Measurements from ENCODE around the gene PTCD3. TPM values are rescaled to one million over a fixed set of nuclear protein-coding genes. Genes with fewer than 3 reads are reported as not detected.

Gene PTCD3
- total RNA-seq, 2 donors from 2014 or later: 96.2 to 108 TPM

DNA sequence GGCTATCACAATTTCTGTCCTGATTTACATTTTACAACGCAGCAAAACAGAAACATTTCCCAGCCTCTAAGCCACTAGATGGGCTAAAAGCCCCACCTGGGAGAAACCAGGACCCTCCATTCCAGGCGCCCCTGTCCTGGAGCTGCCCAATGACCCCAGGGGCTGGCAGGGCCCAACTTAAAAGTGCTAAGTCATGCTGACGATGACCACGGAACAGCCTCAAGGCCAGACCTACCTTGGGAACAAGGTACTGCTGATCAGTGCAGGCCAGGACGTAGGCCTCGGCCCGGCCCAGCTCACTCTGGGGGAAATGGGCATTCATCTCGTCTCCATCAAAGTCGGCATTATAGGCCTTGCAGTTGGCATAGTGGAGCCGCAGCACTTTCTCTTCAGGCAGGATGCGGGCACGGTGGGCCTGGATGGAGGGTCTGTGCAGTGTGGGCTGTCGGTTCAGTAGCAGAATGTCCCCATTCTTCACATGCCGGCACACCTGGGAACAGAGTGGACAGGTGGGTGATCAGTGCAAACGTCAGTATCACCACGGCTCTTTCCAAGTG, 36.2 kb upstream of the PTCD3 start:
- no peaks in the 10 kb centered on the region for H3K4me1 ChIP-seq
- H3K27ac ChIP-seq: no peak overlapping the region
- no peak overlapping the region for H3K9ac ChIP-seq (ENCODE audit: low read depth in 2 of 2, low read length in 2 of 2)
- H3K4me3 ChIP-seq: no peak overlapping the region
- H3K36me3 ChIP-seq: peaks cover 6% of the 10 kb centered on the region
- no peaks in the 10 kb centered on the region for H3K9me3 ChIP-seq
- TF ChIP-seq, protein P1, sequence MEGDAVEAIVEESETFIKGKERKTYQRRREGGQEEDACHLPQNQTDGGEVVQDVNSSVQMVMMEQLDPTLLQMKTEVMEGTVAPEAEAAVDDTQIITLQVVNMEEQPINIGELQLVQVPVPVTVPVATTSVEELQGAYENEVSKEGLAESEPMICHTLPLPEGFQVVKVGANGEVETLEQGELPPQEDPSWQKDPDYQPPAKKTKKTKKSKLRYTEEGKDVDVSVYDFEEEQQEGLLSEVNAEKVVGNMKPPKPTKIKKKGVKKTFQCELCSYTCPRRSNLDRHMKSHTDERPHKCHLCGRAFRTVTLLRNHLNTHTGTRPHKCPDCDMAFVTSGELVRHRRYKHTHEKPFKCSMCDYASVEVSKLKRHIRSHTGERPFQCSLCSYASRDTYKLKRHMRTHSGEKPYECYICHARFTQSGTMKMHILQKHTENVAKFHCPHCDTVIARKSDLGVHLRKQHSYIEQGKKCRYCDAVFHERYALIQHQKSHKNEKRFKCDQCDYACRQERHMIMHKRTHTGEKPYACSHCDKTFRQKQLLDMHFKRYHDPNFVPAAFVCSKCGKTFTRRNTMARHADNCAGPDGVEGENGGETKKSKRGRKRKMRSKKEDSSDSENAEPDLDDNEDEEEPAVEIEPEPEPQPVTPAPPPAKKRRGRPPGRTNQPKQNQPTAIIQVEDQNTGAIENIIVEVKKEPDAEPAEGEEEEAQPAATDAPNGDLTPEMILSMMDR (IDR thresholded peaks at IDR 0.05): no peak
- intact Hi-C loops (cut with DNase I): loop anchor here (10.0 kb wide), 1 partner anchor 335 kb away; no protein-coding TSS in a partner anchor
- no peak for DNase-seq
- H3K27me3 ChIP-seq: no peaks in the 10 kb centered on the region

DNA sequence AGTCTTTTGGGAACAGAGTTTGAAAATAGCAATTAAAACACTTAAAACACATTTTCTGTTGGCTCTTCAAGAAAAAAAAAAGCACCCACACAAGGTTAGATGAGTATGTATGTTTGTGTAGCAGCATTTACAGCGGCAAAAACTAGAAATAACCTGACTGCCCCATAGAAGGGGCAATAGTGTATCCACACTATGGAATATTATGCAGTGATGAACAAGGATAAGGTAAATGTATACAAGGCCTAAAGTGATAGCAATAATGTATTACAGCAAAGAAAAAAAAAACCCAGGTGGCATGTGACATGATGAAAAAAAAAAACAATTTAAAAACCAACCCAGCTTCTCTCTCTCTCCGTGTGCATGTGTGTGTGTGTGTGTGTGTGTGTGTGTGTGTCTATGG, 35.2 kb upstream of the PTCD3 start:
- Histone ChIP-seq H3K9me3 (no peaks in the 10 kb centered on the region), H3K27me3 (no peaks in the 10 kb centered on the region), H3K36me3 (peaks cover 6% of the 10 kb centered on the region), H3K27ac (no peak overlapping the region), H3K4me1 (no peaks in the 10 kb centered on the region), H3K9ac (ENCODE audit: low read depth in 2 of 2, low read length in 2 of 2) (no peak overlapping the region), H3K4me3 (no peak overlapping the region)
- no peak for DNase-seq
- TF ChIP-seq, protein P1 (IDR thresholded peaks at IDR 0.05): no peak
- intact Hi-C loops (cut with DNase I): loop anchor here (10.0 kb wide), 1 partner anchor 336 kb away; no protein-coding TSS in a partner anchor

DNA sequence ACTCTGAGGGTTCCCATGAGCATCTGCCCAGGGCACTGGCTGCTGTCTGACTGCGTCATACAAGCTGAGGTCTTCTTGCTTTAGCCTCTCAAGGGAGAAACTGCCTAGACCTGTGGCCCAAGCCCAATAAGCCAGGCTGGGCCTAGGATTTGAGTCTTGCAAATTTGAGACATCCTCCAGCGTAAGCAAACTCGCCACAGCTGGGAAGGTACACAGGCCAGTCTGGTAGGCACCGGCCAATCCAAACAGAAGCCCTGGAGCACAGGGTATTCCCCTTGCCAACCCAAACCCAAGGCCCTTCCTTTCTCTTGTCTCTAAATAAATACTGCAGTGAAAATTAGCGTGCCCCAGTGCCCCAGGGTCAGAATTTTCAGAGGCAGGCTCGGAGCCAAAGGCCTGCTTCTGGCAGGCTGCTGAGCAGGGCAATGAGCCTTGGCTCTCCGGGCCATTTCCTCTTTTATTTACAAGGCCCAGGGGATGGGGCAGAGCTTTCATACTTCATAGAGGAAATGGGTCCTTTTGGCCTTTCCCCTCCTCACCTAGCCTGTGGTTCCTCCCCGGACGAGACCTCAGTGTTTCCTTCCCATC, 33.7 kb upstream of the PTCD3 start:
- Histone ChIP-seq H3K9ac (ENCODE audit: low read depth in 2 of 2, low read length in 2 of 2) (no peak overlapping the region), H3K4me1 (no peaks in the 10 kb centered on the region), H3K9me3 (no peaks in the 10 kb centered on the region), H3K27me3 (no peaks in the 10 kb centered on the region), H3K4me3 (no peak overlapping the region), H3K27ac (no peak overlapping the region), H3K36me3 (peaks cover 6% of the 10 kb centered on the region)
- no peak for DNase-seq
- TF ChIP-seq, protein P1 (IDR thresholded peaks at IDR 0.05): no peak
- intact Hi-C loops (cut with DNase I): loop anchor here (10.0 kb wide), 1 partner anchor 338 kb away; no protein-coding TSS in a partner anchor

DNA sequence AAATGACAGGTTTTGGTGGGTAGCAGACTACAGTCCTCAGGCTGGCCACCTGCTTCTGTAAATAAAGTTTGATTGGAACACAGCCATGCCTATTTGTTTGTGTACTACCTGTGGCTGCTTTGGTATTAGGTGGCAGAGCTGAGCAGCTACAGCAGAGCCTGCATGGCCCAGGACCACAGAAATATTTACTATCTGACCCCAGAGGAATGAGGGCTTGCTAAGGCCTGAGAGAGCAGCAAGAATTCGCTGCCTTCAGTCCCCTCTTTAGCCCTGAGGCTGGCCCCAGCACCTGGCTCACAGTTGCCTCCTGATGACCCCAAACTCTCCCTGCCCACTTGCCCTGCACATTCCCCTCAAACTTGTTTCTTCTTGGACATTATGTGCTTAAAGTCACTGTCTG, 32.8 kb upstream of the PTCD3 start:
- intact Hi-C loops (cut with DNase I): loop anchor here (10.0 kb wide), 1 partner anchor 338 kb away; no protein-coding TSS in a partner anchor
- Histone ChIP-seq H3K27me3 (no peaks in the 10 kb centered on the region), H3K9ac (ENCODE audit: low read depth in 2 of 2, low read length in 2 of 2) (no peak overlapping the region), H3K4me3 (no peak overlapping the region), H3K36me3 (peaks cover 6% of the 10 kb centered on the region), H3K4me1 (no peaks in the 10 kb centered on the region), H3K9me3 (no peaks in the 10 kb centered on the region), H3K27ac (no peak overlapping the region)
- TF ChIP-seq, protein P1 (IDR thresholded peaks at IDR 0.05): no peak
- DNase-seq: no peak

DNA sequence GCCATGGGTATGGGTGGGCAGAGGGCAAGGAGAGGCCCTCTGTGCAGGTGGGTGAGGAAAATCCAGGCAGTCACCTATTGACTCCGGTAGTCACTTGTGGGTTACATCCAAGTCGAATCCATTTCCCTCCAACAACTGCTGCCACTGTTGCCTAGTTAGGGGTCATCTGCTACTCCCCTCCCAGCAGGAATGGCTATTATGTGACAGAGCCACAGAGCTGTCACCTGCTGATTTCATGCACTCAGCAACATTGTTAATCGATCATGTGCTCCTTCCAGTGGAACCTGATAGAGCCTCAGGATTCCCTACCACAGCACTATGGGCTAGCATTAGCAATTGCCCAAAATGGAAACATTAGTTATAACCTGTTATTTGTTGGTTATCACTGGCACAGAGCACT, 31.8 kb upstream of the PTCD3 start:
- Histone ChIP-seq H3K9ac (ENCODE audit: low read depth in 2 of 2, low read length in 2 of 2) (no peak overlapping the region), H3K4me1 (no peaks in the 10 kb centered on the region), H3K27me3 (no peaks in the 10 kb centered on the region), H3K27ac (no peak overlapping the region), H3K36me3 (peaks cover 6% of the 10 kb centered on the region), H3K9me3 (no peaks in the 10 kb centered on the region), H3K4me3 (no peak overlapping the region)
- TF ChIP-seq, protein P1 (IDR thresholded peaks at IDR 0.05): no peak
- no peak for DNase-seq
- intact Hi-C loops (cut with DNase I): loop anchor here (10.0 kb wide), 1 partner anchor 339 kb away; no protein-coding TSS in a partner anchor
